Activated naive CD4-positive, alpha-beta T cell treated with anti-CD3 and anti-CD28 coated beads, Interleukin-2, amount 50 U/mL, for 72 hours (primary cell): Measurements from ENCODE around the gene ZMIZ2. TPM values are rescaled to one million over a fixed set of nuclear protein-coding genes. Genes with fewer than 3 reads are reported as not detected.
"Not testable (repeated sequence)": the region's sequence is repeated elsewhere in the genome, so short reads cannot be mapped to it uniquely, and the experiment has no call there.

Experiments
- ATAC-seq, 2 donors: fragments of 150-1000 bp; cut with Tn5 transposase; 2 replicates each; pipeline ENCODE4 v1.10.0; 2021; ENCODE audit warnings: mild to moderate bottlenecking in 2 of 2, moderate library complexity in 2 of 2
- DNase-seq, 2 donors: peaks; one replicate each; pipeline ENCODE4 v3.0.0; 2021 to 2022; ENCODE audit warnings: low spot score in 2 of 2
- H3K27ac Mint-ChIP-seq, 2 donors: one replicate each; pipeline ENCODE4 v1.8.0; 2022; ENCODE audit warnings: mild to moderate bottlenecking in 2 of 2, mixed read lengths in 2 of 2
- H3K36me3 Mint-ChIP-seq, 2 donors: one replicate each; pipeline ENCODE4 v1.8.0; 2022; ENCODE audit warnings: mixed read lengths in 2 of 2
- H3K9me3 Mint-ChIP-seq, 2 donors: one replicate each; pipeline ENCODE4 v1.8.0; 2022; ENCODE audit warnings: mixed read lengths in 2 of 2
- total RNA-seq, 2 donors: library from RNA; stranded (reverse); gene quantifications; one replicate each; pipeline ENCODE4 v1.2.3, GENCODE V29; 2022

Gene ZMIZ2
- total RNA-seq, 2 donors from 2014 or later, result 124 to 176 TPM

DNA sequence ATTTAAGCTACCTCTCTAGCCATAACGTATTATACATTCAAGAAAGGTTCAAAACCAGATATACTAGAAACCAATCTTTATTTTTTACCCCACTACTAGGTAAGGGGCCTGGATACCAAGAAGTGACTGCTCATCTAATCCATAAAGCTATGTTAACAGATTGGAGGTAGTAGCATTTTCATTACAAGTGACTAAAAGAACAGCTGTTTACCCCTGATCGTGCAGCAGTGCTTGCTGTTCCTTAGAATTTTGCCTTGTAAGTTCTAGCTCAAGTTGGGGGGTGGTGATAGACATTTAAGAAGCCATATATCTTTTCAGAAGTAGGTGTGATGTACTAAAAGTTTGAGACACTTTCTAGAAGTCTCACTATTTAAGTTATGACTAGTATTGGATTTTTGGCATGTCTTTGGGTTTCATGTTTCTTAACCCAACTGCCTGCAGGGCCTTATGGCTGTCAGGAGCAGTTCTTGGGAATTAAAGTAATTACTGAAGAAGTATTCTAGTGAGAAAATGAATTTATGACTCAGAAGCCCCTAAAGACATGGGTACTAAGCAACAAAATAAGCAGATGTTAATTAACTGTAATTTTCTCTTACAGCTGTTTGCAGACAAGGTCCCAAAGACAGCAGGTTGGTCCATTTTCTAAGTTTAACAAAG, 50.1 kb downstream of the ZMIZ2 start:
- Mint-ChIP-seq H3K9me3 (no peaks in the 10 kb centered on the region), H3K27ac (peak overlapping the region; percentile 95 to 99), H3K36me3 (peaks cover 46 to 51% of the 10 kb centered on the region in 2 donors)
- DNase-seq, result no peak
- no peak for ATAC-seq

DNA sequence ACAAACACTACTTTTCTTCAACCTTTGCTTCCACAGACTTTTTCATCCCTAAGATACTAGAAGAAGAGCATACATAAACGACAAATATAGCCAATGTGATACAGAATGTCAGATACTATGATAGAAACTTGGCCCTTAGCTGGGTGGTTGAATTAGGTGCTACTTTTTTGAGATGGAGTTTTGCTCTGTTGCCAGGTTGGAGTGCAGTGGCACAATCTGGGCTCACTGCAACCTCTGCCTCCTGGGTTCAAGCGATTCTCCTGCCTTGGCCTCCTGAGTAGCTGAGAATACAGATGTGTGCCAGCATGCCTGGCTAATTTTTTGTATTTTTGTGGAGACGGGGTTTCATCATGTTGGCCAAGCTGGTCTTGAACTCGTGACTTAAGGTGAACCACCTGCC, 51.3 kb downstream of the ZMIZ2 start:
- Mint-ChIP-seq H3K27ac (peak overlapping the region; percentile 46 to 94), H3K36me3 (peaks cover 46 to 51% of the 10 kb centered on the region in 2 donors), H3K9me3 (no peaks in the 10 kb centered on the region)
- ATAC-seq (no peak), DNase-seq (no peak)

DNA sequence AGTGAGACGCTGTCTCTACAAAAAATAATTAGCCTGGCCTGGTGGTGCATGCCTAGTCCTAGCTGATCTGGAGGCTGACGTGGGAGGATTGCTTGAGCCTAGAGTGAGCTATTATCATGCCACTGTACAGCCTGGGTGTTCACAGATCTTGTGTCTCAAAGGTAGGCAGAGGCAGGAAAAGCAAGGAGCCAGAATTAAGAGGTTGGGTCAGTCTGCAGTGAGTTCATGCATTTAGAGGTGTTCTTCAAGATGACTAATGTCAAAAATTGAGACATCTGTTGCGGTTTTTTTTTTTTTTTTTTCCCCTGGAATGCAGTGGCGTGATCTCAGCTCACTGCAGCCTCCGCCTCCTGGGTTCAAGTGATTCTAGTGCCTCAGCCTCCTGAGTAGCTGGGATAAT, 53.2 kb downstream of the ZMIZ2 start:
- Mint-ChIP-seq H3K9me3 (no peaks in the 10 kb centered on the region), H3K36me3 (peaks cover 46 to 51% of the 10 kb centered on the region in 2 donors), H3K27ac (peak overlapping the region in 1 of 2 donors; percentile 60)
- DNase-seq (no peak), ATAC-seq (no peak)

DNA sequence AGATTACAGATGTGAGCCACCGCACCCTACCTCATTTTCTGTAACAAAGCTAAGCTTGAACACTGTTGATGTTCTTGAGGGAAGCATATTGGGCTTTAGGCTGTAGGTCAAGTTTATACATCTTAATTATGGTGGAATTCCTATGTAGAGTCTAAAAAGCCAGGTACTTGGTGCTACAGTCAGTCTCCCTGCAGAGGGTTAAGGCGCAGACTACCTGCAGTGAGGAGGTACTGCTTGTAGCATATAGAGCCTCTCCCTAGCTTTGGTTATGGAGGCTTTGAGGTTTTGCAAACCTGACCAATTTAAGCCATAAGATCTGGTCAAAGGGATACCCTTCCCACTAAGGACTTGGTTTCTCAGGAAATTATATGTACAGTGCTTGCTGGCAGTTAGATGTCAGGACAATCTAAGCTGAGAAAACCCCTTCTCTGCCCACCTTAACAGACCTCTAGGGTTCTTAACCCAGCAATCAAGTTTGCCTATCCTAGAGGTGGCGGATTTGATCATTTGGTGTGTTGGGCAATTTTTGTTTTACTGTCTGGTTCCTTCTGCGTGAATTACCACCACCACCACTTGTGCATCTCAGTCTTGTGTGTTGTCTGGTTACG, 53.9 kb downstream of the ZMIZ2 start:
- ATAC-seq (no peak), DNase-seq (no peak)
- Mint-ChIP-seq H3K27ac (no peak overlapping the region), H3K36me3 (peaks cover 40 to 46% of the 10 kb centered on the region in 2 donors), H3K9me3 (no peaks in the 10 kb centered on the region)

DNA sequence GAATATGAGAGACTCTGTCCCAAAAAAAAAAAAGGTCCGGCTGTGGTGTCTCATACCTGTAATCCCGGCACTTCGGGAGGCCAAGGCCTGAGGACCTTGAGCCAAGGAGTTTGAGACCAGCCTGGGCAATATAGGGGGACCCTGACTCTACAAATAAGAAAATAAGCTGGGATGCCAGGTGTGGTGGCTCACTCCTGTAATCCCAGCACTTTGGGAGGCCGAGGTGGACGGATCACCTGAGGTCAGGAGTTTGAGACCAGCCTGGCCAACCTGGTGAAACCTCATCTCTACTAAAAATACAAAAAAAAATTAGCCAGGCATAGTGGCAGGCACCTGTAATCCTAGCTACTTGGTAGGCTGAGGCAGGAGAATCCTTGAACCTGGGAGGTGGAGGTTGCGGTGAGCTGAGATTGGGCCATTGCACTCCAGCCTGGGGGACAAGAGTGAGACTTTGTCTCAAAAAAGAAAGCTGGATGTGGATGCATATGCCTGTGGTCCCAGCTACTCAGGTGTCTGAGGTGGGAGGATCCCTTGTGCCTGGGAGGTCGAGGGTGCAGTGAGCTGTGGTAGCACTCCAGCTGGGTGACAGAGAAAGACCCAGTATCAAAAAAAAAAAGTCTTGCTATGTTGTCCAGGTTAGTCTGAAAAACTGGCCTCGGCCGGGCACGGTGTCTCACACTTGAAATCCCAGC, 55.3 kb downstream of the ZMIZ2 start:
- H3K9me3 Mint-ChIP-seq, DNase-seq: not testable (repeated sequence)
- peak in 1 of 2 donors; percentile 21 for ATAC-seq
- peaks cover 25 to 31% of the 10 kb centered on the region in 2 donors for H3K36me3 Mint-ChIP-seq
- peak overlapping the region; percentile 9 to 69 for H3K27ac Mint-ChIP-seq

DNA sequence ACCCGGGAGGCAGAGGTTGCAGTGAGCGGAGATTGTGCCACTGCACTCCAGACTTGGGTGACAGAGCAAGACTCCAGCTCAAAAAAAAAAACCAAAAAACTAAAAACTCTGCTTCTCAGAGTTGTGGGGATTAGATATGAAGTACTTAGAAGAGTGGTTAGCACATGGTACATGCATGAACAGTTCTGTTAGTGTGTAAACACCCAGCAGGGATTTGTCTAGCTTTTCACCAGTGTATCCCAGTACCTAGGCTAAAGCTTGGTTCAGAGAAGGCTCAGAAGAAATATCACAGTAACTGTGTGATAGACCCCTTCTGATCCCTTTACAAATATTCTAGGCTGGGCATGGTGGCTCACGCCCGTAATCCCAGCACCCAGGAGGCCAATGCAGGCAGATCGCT, 57.3 kb downstream of the ZMIZ2 start:
- peak overlapping the region; percentile 50 to 69 for H3K27ac Mint-ChIP-seq
- peaks cover 10 to 16% of the 10 kb centered on the region in 2 donors for H3K36me3 Mint-ChIP-seq
- no peak for ATAC-seq
- H3K9me3 Mint-ChIP-seq, result no peaks in the 10 kb centered on the region
- no peak for DNase-seq

DNA sequence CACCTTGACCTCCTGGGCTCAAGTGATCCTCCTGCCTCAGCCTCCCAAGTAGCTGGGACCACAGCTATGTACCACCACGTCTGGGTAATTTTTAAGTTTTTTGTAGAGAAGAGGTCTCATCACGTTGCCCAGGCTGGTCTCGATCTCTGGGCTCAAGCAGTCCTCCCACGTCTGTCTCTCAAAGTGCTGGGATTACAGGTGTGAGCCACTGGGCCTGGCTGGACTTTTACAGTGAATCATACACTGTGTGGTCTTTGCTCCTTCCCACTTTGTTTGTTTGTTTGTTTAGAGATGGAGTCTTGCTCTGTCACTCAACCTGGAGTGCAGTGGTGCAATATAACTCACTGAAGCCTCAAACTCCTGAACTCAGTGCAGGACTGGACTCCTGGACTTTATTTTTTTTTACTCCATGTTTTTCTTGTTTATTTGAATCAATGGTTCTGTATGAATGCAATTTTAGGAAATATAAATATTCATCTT, 60.3 kb downstream of the ZMIZ2 start:
- no peaks in the 10 kb centered on the region for H3K36me3 Mint-ChIP-seq

DNA sequence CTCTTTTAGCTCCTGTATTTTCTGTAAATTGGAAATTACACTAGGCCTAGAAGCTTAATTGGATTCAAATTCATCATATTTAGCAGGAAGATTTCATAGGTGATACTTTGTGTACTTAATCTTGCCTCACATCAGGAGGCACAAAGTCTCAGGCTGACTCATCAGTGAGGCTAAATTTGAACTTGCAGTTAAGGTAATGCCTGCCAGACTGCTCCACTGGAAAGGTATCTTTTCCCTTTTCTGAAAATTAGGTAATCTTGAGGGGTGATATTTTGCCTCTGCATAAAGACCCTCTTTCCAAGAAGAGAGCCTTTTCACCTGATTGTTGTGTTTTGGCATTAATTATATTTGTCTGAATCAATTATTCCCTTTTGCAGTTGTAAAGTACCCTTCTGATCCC, 62.4 kb downstream of the ZMIZ2 start:
- H3K27ac Mint-ChIP-seq, result no peak overlapping the region
- H3K9me3 Mint-ChIP-seq, result no peaks in the 10 kb centered on the region
- DNase-seq (no peak), ATAC-seq (no peak)
- no peaks in the 10 kb centered on the region for H3K36me3 Mint-ChIP-seq

More for the DNA sequence above, 60.3 kb downstream of the ZMIZ2 start:
- Mint-ChIP-seq H3K27ac (no peak overlapping the region), H3K9me3 (no peaks in the 10 kb centered on the region)
- ATAC-seq (no peak), DNase-seq (no peak)

DNA sequence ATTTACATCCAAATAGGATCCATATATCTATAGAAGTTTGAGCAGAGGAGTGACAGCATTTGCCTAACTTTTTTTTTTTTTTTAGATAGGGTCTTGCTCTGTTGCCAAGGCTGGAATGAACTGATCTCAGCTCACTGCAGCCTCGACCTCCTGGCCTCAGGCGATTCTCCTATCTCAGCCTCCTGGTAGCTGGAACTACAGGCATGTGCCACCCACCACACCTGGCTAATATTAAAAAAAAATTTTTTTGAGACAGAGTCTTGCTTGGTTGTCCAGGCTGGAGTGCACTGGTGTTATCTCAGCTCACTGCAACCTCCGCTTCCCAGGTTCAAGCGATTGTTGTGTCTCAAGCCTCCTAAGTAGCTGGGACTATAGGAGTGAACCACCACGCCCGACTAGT, 62.9 kb downstream of the ZMIZ2 start:
- Mint-ChIP-seq H3K36me3 (no peaks in the 10 kb centered on the region), H3K9me3 (no peaks in the 10 kb centered on the region), H3K27ac (no peak overlapping the region)
- DNase-seq (no peak), ATAC-seq (no peak)

DNA sequence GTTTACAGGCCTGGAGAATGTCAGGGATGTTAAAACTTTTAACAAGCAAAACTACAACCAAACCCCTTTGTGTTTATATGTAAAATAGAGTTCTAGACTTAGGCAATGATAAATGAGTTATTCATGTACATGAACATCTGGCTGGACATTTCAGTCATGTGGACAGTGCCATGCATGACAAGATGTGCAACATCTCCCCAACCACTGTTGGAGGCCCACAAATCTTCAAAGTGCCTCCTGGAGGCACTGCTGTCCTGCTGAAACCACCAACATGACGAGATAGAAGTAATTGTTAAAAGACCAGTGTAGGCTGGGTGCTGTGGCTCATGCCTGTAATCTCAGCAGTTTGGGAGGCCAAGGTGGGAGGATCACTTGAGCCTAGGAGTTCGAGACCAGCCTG, 66.3 kb downstream of the ZMIZ2 start:
- ATAC-seq, result peak in 1 of 2 donors; percentile 10

DNA sequence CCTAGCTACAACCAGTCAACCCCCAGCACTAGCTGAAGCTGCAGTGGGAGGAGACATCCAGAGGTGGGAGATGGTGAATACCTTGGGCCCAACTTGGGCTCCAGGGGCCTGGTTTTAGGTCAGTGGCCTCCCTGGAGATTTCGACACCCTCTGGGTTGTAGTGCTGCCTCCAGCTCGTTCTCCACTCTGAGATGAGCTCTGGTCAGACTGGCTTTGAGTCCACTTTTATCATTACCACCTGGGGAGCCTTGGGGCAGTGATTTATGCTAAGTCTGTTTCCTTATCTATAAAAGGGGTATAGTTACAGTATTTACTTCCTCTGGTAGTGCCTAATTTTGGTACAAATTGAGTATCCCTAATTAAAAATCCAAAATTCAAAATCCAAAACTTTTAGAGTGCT, 70.6 kb downstream of the ZMIZ2 start:
- no peak overlapping the region for H3K27ac Mint-ChIP-seq
- DNase-seq (no peak), ATAC-seq (no peak)
- no peaks in the 10 kb centered on the region for H3K9me3 Mint-ChIP-seq
- H3K36me3 Mint-ChIP-seq, result no peaks in the 10 kb centered on the region

More for the DNA sequence above, 66.3 kb downstream of the ZMIZ2 start:
- H3K27ac Mint-ChIP-seq, result no peak overlapping the region
- no peak for DNase-seq
- no peaks in the 10 kb centered on the region for H3K36me3 Mint-ChIP-seq
- no peaks in the 10 kb centered on the region for H3K9me3 Mint-ChIP-seq

Other genes with a start within 250 kb of the ZMIZ2 start
- under 1 TPM; 0.06 to 0.14 TPM for gene NPC1L1, start 207.5 kb upstream of the ZMIZ2 start, total RNA-seq
- 10 to 100 TPM; 83.4 to 92.7 TPM for gene DDX56, start 174.9 kb upstream of the ZMIZ2 start, total RNA-seq
- 100 to 1,000 TPM in 1 of 2 donors, 10 to 100 TPM in 1; 67.1 to 114 TPM for gene TMED4, start 166.6 kb upstream of the ZMIZ2 start, total RNA-seq
- 100 to 1,000 TPM in 1 of 2 donors, 10 to 100 TPM in 1; 53.2 to 106 TPM for gene OGDH, start 142.2 kb upstream of the ZMIZ2 start, total RNA-seq
- 1,000 to 10,000 TPM; 2,757 to 2,768 TPM for gene PPIA, start 47.8 kb downstream of the ZMIZ2 start, total RNA-seq
- 100 to 1,000 TPM; 264 to 330 TPM for gene H2AZ2, start 99.2 kb downstream of the ZMIZ2 start, total RNA-seq
- 10 to 100 TPM; 18.0 to 22.0 TPM for gene PURB, start 136.7 kb downstream of the ZMIZ2 start, total RNA-seq
- 100 to 1,000 TPM; 361 to 532 TPM for gene MYO1G, start 230.2 kb downstream of the ZMIZ2 start, total RNA-seq